NCI-H146 (cell line): ENCODE results near the gene SDF4.

Experiments
- DNase-seq: peaks from one replicate; lab custom pipeline; 2025; lab: John Stamatoyannopoulos, UW

SDF4 gene

GRCh38 chr1:1228187-1228586 is 3.6 kb downstream of the SDF4 start:
- no peak for DNase-seq

DNA sequence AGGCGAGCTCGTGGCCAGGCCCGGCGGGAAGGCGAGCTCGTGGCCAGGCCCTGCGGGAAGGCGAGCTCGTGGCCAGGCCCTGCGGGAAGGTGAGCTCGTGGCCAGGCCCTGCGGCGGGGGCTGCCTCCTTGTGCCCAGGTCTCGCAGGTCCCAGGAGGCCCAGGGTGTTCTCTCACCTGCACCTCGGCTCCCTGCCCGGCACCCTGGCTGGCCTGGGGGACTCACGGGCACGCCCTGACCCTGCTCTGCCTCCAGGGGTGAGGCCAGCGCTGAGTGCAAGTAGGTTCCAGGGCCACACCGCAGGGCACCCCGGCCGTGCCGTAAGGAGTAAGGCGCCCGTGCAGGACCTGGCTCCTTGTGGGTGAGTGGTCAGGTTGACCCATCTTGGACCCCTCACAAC is 4.4 kb downstream of the SDF4 start:
- DNase-seq, result no peak

DNA sequence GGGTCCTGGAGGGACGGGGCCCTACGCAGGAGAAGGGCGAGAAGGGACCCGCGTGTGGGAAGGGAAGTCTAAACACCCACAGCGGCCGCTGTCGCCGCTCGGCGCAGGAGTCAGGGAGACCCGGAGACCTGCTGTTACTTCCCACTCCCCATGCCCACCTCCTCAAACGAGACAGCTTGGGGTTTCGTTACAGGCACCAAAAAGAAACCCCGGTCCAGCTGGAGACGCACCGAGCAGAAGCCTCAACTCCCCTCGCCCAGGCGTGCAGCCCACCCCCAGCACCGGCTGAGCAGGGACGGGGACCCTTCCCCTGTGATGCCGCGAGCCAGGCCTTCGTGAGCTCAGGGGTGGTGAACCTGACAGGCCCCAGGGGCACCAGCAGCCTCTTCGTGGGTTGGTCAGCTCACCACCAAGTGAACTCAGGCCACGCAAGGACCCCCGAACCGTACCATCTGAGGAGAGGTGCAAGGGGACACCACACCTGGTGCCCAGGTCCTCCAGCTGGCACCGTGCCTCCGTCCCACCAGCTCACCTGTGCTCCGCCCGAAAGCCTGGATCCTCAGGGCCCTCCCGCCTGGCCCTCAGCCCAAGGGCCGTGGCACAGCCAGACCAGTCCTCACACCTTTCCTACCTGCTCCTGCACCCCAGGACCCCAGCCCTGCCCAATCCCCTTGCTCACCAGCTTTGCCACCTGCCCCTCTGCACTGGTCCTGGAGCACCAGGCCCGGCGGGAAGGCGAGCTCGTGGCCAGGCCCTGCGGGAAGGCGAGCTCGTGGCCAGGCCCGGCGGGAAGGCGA is 5.0 kb downstream of the SDF4 start:
- no peak for DNase-seq

GRCh38 chr1:1225913-1226312 is 5.9 kb downstream of the SDF4 start:
- no peak for DNase-seq

- DNase-seq, result no peak
Observed at GRCh38 chr1:1225238-1225845, 6.5 kb downstream of the SDF4 start.

DNA sequence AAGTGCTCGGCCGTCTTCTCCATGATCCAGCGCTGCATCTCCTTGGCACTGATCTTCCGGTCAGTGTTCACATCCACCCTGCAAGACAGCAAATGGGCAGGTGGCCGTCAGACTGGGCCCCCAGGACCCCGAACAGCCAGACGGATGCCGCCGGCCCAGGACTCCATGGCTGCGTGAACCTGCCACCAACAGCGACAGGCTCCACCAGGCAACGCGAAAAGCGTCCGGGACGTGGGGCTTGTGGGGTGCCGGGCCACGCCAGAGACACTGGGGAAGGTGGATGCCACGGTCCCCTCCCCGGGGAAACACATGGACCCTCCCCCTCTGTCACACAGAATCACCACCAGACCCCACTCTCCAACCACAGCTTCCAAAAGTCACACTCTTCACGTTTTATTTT is 7.9 kb downstream of the SDF4 start:
- no peak for DNase-seq

- DNase-seq, result no peak
Observed at GRCh38 chr1:1223321-1223720, 8.5 kb downstream of the SDF4 start.

DNA sequence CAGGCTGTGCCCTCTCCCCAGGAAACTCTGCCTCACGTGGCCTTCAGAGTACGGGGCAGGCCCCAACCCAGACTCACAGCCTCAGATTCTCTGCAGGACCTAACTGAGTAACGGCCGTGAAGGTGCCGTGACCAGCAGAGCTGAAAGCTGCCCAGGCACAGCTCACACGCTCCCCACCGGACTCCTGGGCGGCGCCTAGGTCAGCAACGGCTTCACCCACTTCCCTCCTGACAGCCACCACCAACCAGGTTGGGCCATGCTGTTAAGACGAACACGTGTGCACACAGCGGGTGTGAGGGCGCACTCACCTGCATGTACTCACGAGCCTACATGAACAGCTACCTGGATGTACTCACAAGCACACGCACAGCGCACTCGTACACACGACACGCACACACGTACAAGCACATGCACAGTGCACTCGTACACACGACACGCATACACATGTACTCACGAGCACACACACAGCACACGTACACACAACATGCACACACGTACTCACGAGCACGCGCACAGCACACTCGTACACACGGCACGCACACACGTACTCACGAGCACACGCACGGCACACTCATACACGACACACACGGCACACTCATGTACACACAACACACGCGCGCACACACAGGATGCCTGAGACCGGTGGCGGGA is 9.1 kb downstream of the SDF4 start:
- DNase-seq, result no peak

- no peak for DNase-seq
Observed at GRCh38 chr1:1221887-1222574, 9.8 kb downstream of the SDF4 start.

GRCh38 chr1:1220197-1220596 is 11.6 kb downstream of the SDF4 start:
- no peak for DNase-seq

- DNase-seq, result no peak
Observed at GRCh38 chr1:1219341-1219740, 12.5 kb downstream of the SDF4 start.

GRCh38 chr1:1218524-1219200 is 13.1 kb downstream of the SDF4 start:
- DNase-seq, result no peak

DNA sequence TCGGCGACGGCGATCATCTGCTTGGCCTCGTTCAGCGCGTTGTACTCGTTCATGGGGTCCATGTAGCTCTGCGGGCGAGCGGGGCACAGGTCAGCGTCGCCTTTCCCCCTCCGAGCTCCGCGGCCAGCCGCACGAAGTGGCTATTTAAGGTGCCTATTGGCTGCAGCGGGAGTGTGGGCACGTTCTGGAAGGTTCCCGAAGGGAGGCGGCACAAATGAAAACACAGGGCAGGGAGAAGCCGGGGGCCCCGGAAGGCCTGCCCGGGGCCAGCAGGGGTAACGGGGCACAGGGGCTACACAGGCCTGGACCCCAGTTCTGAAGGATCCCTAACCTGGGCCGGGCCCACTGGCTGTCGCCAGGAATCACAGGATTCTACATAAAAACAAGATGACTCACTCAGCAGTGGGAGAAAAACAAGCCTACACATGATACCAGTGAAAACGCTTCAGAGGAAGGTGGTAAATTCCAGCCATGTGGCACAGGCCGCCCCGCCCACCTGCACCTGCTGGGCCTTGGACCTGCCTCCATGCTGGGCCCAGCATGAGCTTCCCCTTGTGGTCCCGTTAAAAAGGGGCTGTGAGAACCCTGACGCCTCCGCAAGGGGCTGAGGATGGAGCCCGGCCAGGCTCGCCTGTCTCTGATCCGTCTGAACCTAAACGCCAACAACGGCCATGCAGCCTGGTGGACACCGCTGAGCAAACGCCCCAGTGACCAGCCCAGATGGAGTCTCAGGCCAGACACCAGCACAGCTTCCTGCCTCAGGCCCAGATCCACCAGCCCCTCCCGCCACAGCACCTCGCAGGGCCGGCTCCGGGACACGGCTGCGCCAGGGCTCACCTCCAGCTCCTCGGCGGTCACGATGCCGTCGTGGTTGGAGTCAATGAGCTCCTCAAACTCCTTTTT is 13.9 kb downstream of the SDF4 start:
- DNase-seq, result no peak

- DNase-seq, result no peak
Observed at GRCh38 chr1:1216770-1217620, 14.8 kb downstream of the SDF4 start.

GRCh38 chr1:1215881-1216605 is 15.8 kb downstream of the SDF4 start:
- DNase-seq, result no peak

DNA sequence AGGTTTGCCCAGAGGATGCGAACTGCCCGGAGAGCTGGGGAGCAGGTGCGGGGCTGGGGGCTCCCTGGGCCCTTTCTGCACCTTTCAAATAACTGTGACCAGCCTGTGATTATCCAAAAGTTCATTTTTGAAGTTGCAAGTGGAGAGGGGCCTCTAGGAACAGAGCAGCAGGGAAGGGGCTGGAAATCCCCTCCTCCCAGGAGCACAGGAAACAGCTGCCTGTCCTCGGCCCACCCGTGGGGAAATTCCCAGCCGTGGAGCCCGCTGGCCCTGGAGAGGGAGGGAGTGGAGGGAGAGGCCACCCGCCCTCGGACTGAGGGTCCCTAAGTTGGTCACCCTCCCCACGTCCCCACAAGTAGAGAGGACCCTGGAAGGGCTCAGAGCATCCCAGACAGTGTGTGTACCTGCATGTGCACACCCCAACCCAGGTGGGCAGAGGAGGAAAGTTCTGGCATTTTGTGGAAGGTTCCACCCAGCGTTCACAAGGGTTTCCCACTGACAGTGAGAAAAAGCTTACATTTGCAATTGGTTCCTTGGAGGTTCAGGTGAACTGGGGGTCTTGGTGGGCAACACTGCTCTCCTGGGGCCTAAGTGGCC is 16.6 kb downstream of the SDF4 start:
- DNase-seq, result no peak

DNA sequence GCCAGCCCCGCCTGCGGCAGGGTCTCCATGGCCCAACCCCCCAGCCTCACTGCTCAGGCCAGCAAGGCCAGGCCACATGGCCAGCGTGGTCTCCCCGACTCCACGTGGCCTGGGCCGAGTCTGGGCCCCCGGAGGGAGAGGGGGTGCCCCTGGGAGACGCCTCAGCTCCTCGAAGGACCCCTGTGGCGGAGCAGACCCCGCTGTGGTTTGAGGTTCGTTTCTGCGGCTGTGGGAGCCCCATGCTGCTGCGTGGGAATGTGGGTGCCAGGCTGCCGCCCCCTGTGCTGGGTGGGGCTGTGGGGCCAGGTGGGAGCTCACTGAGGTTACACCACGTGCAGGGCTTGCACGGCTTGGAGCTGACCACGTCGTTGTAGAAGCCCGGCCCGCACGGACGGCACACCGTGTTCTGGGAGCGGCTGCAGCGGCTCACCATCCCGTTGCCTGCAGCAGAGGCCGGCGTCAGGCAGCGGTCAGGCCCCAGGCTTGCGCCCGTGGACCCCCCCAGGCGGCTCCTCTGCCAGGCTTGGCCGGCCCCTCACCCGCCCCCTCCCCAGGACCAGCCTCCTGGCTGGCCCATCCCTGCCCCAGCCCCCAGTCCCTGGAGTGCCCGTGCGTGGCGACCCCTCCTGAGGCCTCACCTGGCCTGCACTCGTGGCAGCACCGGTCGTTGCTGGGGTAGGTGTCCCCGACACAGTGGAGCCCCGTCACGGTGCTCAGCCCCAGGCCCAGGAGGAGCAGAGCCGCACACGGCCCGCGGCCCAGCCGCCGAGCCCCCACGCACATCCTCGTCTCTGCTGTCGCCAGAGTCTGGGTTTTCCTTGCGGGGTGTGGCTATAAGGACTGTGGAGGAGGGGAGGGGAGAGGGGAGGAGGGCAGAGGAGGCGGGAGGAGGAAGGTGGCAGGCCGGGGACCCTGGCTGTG is 18.2 kb downstream of the SDF4 start, which contains the start of gene TNFRSF4:
TSS of gene TNFRSF4 (minus strand) at position 809 of the 921 bp plus-strand sequence. CDS start at position 783, 26 bp downstream.
- no peak for DNase-seq
